ENCODE results near the gene LMAN1L.

The LMAN1L gene

DNA sequence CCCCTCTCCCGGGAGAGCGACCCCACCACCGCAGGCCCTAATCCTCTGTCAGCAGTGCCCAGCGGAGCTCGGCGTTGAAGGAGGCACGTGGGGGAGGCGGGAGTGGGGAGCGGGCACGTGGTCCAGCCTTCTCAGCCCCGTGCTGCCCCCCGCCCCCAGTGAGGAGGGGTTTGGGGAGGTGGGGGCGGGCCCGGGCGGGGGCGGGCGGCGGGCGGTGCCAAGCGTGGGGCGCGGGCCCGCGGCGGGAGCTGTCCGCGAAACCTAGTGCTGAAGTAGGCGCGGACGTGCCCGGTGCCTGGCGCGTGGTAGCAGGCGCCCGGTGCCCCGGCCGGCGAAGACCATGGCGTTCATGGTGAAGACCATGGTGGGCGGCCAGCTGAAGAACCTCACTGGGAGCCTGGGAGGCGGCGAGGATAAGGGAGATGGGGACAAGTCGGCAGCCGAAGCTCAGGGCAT lies 13.8 kb downstream of the LMAN1L start, which contains the start of gene CPLX3:
Gene CPLX3, plus strand, starts transcription at position 264 of the 456 bp plus-strand sequence. Its CDS starts 77 bp downstream, at position 341.
- H3K36me3 ChIP-seq = no peaks in the 10 kb centered on the region
- H3K4me3 ChIP-seq (ENCODE audit: low read depth, low read length) = peak within 1 kb of the TSS; percentile 30
- peak within 1 kb of the TSS; percentile 79 for H3K27ac ChIP-seq
- TF ChIP-seq, protein P1, sequence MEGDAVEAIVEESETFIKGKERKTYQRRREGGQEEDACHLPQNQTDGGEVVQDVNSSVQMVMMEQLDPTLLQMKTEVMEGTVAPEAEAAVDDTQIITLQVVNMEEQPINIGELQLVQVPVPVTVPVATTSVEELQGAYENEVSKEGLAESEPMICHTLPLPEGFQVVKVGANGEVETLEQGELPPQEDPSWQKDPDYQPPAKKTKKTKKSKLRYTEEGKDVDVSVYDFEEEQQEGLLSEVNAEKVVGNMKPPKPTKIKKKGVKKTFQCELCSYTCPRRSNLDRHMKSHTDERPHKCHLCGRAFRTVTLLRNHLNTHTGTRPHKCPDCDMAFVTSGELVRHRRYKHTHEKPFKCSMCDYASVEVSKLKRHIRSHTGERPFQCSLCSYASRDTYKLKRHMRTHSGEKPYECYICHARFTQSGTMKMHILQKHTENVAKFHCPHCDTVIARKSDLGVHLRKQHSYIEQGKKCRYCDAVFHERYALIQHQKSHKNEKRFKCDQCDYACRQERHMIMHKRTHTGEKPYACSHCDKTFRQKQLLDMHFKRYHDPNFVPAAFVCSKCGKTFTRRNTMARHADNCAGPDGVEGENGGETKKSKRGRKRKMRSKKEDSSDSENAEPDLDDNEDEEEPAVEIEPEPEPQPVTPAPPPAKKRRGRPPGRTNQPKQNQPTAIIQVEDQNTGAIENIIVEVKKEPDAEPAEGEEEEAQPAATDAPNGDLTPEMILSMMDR (IDR thresholded peaks at IDR 0.05; ENCODE audit: low read depth, low read length) = no peak
- no peaks in the 10 kb centered on the region for H3K27me3 ChIP-seq (ENCODE audit: insufficient read depth, low read depth, severe bottlenecking)
- no peaks in the 10 kb centered on the region for H3K9me3 ChIP-seq (ENCODE audit: severe bottlenecking)
- DNase-seq = no peak

DNA sequence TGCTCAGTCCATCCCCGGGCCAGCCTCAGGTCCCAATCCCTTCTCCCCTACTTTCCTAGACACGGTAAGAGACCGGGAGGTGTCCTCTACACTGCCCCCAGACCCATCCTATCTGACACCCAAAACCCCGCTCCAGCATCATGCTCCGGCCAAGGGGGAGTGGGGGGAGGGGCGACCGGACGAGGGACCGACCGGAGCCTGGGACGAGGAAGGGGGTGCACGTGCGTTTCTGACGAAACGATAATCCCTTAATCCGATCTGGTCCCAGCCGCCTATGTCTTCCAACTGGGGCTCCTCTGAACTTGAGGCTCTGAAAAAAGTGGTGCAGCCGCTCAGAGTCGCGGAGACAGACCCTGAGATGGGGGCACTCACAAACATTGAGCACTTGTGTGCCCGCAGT lies 14.3 kb downstream of the LMAN1L start:
- TF ChIP-seq, protein P1 (IDR thresholded peaks at IDR 0.05; ENCODE audit: low read depth, low read length) = no peak
- peak; percentile 87 for DNase-seq
- no peaks in the 10 kb centered on the region for H3K27me3 ChIP-seq (ENCODE audit: insufficient read depth, low read depth, severe bottlenecking)
- no peaks in the 10 kb centered on the region for H3K9me3 ChIP-seq (ENCODE audit: severe bottlenecking)
- H3K36me3 ChIP-seq = no peaks in the 10 kb centered on the region
- H3K4me3 ChIP-seq (ENCODE audit: low read depth, low read length) = peak overlapping the region; percentile 30
- H3K27ac ChIP-seq = peak overlapping the region; percentile 79

DNA sequence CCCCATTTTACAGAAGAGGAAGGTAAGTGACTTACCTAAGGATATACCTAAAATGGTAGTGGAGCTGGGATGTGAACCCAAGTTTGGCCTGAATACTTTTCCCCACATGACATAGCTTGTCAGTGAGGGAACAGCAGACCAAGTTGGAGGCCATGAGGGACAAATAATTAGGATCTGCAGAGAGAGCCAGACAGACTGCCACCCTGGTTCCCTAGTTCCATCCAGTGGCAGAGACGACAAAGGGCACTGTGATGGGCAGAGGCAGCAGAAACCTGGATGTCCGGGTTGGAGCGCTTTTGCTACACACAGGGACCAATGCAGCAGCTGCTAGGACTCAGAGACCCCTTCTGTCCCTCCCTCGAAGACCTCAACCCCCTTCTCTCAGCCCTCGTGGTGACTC lies 15.0 kb downstream of the LMAN1L start:
- no peaks in the 10 kb centered on the region for H3K27me3 ChIP-seq (ENCODE audit: insufficient read depth, low read depth, severe bottlenecking)
- H3K36me3 ChIP-seq = no peaks in the 10 kb centered on the region
- DNase-seq = no peak
- H3K27ac ChIP-seq = peak overlapping the region; percentile 79
- H3K4me3 ChIP-seq (ENCODE audit: low read depth, low read length) = peak overlapping the region; percentile 30
- TF ChIP-seq, protein P1 (IDR thresholded peaks at IDR 0.05; ENCODE audit: low read depth, low read length) = peak; percentile 22
- no peaks in the 10 kb centered on the region for H3K9me3 ChIP-seq (ENCODE audit: severe bottlenecking)

DNA sequence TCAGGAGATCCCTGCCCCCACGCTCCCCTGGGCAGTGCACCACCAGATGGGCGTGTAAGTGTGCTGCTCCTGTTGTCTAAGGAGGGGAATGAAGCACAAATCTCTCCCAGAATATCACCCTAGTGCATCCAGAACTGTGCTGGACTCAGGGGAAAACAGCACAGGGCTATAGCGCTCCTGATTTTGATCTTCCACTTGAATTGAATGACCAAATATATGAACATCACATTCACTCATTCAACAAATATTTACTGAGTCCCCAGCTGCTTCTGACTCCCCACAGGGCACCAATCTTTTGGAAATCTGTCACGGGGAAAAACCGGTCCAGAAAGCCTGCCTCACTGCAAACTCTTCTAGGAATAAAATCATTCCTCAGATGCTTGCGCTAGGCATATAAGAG lies 16.2 kb downstream of the LMAN1L start:
- Histone ChIP-seq H3K27me3 (ENCODE audit: insufficient read depth, low read depth, severe bottlenecking) (no peaks in the 10 kb centered on the region), H3K36me3 (no peaks in the 10 kb centered on the region), H3K4me3 (ENCODE audit: low read depth, low read length) (no peak overlapping the region), H3K27ac (peak overlapping the region; percentile 79), H3K9me3 (ENCODE audit: severe bottlenecking) (no peaks in the 10 kb centered on the region)
- TF ChIP-seq, protein P1 (IDR thresholded peaks at IDR 0.05; ENCODE audit: low read depth, low read length) = no peak
- peak; percentile 66 for DNase-seq

DNA sequence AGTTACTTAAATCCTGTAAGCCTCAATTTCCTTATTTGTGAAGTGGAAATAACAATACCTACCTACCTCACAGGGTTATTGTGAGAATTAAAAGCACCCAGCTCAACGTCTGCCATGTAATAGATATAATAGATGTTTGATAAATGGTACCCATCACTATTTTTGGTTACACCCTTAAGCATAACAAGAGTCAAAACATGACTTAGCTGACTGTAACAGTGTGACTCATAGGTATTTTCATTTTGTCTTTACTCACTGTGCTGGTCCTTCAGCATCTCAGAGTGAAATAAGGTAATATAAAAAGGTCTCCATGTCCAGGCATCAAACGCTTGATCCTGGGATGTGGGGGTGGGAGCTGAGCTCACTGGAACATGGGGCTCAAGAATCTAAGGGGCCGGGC lies 16.9 kb downstream of the LMAN1L start:
- Histone ChIP-seq H3K27ac (no peak overlapping the region), H3K4me3 (ENCODE audit: low read depth, low read length) (no peak overlapping the region), H3K27me3 (ENCODE audit: insufficient read depth, low read depth, severe bottlenecking) (no peaks in the 10 kb centered on the region), H3K36me3 (no peaks in the 10 kb centered on the region), H3K9me3 (ENCODE audit: severe bottlenecking) (no peaks in the 10 kb centered on the region)
- TF ChIP-seq, protein P1 (IDR thresholded peaks at IDR 0.05; ENCODE audit: low read depth, low read length) = no peak
- no peak for DNase-seq

DNA sequence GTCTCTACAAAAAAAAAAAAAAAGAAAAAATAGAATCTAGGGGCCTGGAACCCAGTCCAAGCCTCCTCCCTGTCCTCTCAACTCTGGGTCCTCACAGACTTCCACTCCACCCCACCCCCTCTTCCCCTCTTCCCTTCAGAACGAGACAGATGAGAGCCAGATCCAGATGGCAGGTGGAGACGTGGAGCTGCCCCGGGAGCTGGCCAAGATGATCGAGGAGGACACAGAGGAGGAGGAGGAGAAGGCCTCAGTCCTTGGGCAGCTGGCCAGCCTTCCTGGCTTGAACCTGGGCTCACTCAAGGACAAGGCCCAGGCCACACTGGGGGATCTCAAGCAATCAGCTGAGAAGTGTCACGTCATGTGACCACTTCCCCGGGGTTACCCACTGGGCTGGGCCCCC lies 17.4 kb downstream of the LMAN1L start:
- H3K9me3 ChIP-seq (ENCODE audit: severe bottlenecking) = no peaks in the 10 kb centered on the region
- DNase-seq = peak; percentile 66
- TF ChIP-seq, protein P1 (IDR thresholded peaks at IDR 0.05; ENCODE audit: low read depth, low read length) = no peak
- H3K27me3 ChIP-seq (ENCODE audit: insufficient read depth, low read depth, severe bottlenecking) = no peaks in the 10 kb centered on the region
- peaks cover 1% of the 10 kb centered on the region; the same call in 1 of the 2 replicates for H3K36me3 ChIP-seq
- H3K27ac ChIP-seq = peak overlapping the region; percentile 25; the same call in 1 of the 2 replicates
- H3K4me3 ChIP-seq (ENCODE audit: low read depth, low read length) = no peak overlapping the region
